ENCODE measurements around the gene TNFAIP1.
"Not testable (repeated sequence)": the region's sequence is repeated elsewhere in the genome, so short reads cannot be mapped to it uniquely, and the experiment has no call there.

The TNFAIP1 gene

GRCh38 chr17:28325211-28325610 is 10.3 kb upstream of the TNFAIP1 start:
- DNase-seq = peak in 1 of 14 donors; percentile 30

- DNase-seq = no peak
Measured at GRCh38 chr17:28326114-28326513, 9.4 kb upstream of the TNFAIP1 start.

GRCh38 chr17:28327031-28327607 is 8.4 kb upstream of the TNFAIP1 start:
- DNase-seq = no peak

GRCh38 chr17:28327709-28328108 is 7.9 kb upstream of the TNFAIP1 start:
- DNase-seq = no peak

GRCh38 chr17:28328325-28328724 is 7.2 kb upstream of the TNFAIP1 start:
- DNase-seq = no peak

GRCh38 chr17:28330671-28331070 is 4.9 kb upstream of the TNFAIP1 start:
- DNase-seq = no peak

GRCh38 chr17:28331891-28332420 is 3.6 kb upstream of the TNFAIP1 start:
- no peak for DNase-seq

GRCh38 chr17:28333083-28333746 is 2.3 kb upstream of the TNFAIP1 start:
- DNase-seq = no peak

- no peak for DNase-seq
Measured at GRCh38 chr17:28334171-28334570, 1.4 kb upstream of the TNFAIP1 start.

GRCh38 chr17:28334666-28335200 is 828 bp upstream of the TNFAIP1 start:
- no peak for DNase-seq

GRCh38 chr17:28335959-28336871 is 654 bp downstream of the TNFAIP1 start:
- peak in 1 of 14 donors; percentile 21 for DNase-seq

- DNase-seq = no peak
Measured at GRCh38 chr17:28338056-28338768, 2.7 kb downstream of the TNFAIP1 start.

GRCh38 chr17:28338769-28339212 is 3.2 kb downstream of the TNFAIP1 start:
- DNase-seq = not testable (repeated sequence)

- DNase-seq = no peak
Measured at GRCh38 chr17:28339431-28339830, 3.9 kb downstream of the TNFAIP1 start.

GRCh38 chr17:28340374-28340773 is 4.8 kb downstream of the TNFAIP1 start:
- DNase-seq = no peak

- DNase-seq = no peak
Measured at GRCh38 chr17:28341516-28341915, 6.0 kb downstream of the TNFAIP1 start.

- no peak for DNase-seq
Measured at GRCh38 chr17:28342313-28342712, 6.8 kb downstream of the TNFAIP1 start.

- DNase-seq = no peak
Measured at GRCh38 chr17:28343491-28343932, 8.0 kb downstream of the TNFAIP1 start.

GRCh38 chr17:28344011-28344410 is 8.4 kb downstream of the TNFAIP1 start:
- no peak for DNase-seq

GRCh38 chr17:28344435-28344901 is 8.9 kb downstream of the TNFAIP1 start:
- DNase-seq = no peak

GRCh38 chr17:28345419-28346198 is 10.0 kb downstream of the TNFAIP1 start:
- DNase-seq = no peak
